Colonic mucosa (tissue), 4 donors: ENCODE results near the gene CASQ1. TPM values are rescaled to one million over a fixed set of nuclear protein-coding genes. Genes with fewer than 3 reads are reported as not detected.

Source experiments
- DNase-seq: peaks from one replicate; pipeline ENCODE4 v3.0.0-alpha.2; 2020
- H3K27ac ChIP-seq: fragments of 200-600 bp; one replicate; pipeline ENCODE4 v1.8.0; 2021
- H3K27me3 ChIP-seq: fragments of 200-600 bp; one replicate; pipeline ENCODE4 v1.8.0; 2021
- H3K36me3 ChIP-seq: fragments of 200-600 bp; one replicate; pipeline ENCODE4 v1.8.0; 2021
- H3K4me1 ChIP-seq: fragments of 200-600 bp; one replicate; pipeline ENCODE4 v1.8.0; 2021; ENCODE audit warnings: mild to moderate bottlenecking
- H3K4me3 ChIP-seq: fragments of 200-600 bp; one replicate; pipeline ENCODE4 v1.8.0; 2021
- H3K9ac ChIP-seq, 2 donors: one replicate each; pipeline ENCODE4 v1.7.0; 2013; ENCODE audit warnings: control low read depth in 2 of 2, low read depth in 2 of 2, low read length in 2 of 2
- H3K9me3 ChIP-seq: fragments of 200-600 bp; one replicate; pipeline ENCODE4 v1.8.0; 2021
- intact Hi-C: fragments of 100-400 bp; cut with DNase I; formaldehyde crosslinking; loops from one replicate; pipeline ENCODE4 v1.14.1; 2022
- total RNA-seq, 2 donors: library from RNA; stranded (reverse); fragmentation: NEBNext Ultra II Directional in 1 of 2; extraction: Animal tissue kit (Norgen Biotek cat#: 25700) in 1 of 2; gene quantifications; one replicate each; pipeline ENCODE4 v1.2.1, GENCODE V29; 2021
- TF ChIP-seq, protein P1 (sequence below): fragments of 200-600 bp; IDR thresholded peaks from one replicate; pipeline ENCODE4 v1.8.0; 2022; ENCODE audit warnings: antibody characterized with exemption, mild to moderate bottlenecking
- donor health status: healthy.
- donor health status: DM: no; HTN: no; CAD: no.
- donor health status: DM: no; HTN: no; CAD: no.

Gene CASQ1
- total RNA-seq, 2 donors from 2014 or later = not detected

DNA sequence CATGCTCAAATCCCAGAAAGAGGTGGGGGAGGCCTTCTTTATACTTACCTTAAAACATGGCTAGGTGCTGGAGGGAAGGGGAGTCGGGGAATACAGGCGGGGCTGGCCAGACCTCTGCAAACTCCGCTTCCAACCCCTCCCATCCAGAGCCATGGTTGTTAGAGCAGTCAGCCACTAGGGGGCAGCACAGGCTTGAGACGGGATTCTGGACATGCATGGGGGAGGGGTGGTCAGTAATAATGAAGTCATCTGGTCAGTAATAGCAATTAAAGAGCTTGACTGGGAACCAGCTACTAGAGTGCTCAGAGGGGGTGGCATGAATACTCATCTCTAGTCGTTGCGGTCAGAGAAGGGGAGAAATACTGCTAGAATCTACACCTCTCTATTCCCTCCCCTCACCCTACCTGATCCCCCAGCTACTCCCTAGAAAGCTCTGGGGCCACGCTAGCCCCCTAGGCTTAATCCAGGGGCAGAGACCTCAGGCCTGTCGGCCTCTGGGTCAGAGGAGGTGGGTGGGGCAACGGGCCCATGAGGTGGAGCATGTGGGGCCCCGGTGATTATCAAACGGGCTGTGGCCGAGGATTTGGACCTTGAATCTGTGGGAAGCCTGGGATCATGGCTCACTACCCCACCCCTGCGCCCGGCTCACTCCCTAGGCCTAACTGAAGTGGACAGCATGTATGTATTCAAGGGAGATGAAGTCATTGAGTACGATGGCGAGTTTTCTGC, 2.9 kb downstream of the CASQ1 start:
- peak overlapping the region in 1 of 2 donors; percentile 1 for H3K9ac ChIP-seq
- H3K9me3 ChIP-seq = no peaks in the 10 kb centered on the region
- intact Hi-C loops = loop anchor here (2.0 to 10.0 kb wide), 4 partner anchors 58 to 184 kb away; no protein-coding TSS in a partner anchor
- peak; percentile 90 for DNase-seq
- H3K4me1 ChIP-seq = no peaks in the 10 kb centered on the region
- H3K27ac ChIP-seq = no peak overlapping the region
- H3K27me3 ChIP-seq = no peaks in the 10 kb centered on the region
- TF ChIP-seq, protein P1, sequence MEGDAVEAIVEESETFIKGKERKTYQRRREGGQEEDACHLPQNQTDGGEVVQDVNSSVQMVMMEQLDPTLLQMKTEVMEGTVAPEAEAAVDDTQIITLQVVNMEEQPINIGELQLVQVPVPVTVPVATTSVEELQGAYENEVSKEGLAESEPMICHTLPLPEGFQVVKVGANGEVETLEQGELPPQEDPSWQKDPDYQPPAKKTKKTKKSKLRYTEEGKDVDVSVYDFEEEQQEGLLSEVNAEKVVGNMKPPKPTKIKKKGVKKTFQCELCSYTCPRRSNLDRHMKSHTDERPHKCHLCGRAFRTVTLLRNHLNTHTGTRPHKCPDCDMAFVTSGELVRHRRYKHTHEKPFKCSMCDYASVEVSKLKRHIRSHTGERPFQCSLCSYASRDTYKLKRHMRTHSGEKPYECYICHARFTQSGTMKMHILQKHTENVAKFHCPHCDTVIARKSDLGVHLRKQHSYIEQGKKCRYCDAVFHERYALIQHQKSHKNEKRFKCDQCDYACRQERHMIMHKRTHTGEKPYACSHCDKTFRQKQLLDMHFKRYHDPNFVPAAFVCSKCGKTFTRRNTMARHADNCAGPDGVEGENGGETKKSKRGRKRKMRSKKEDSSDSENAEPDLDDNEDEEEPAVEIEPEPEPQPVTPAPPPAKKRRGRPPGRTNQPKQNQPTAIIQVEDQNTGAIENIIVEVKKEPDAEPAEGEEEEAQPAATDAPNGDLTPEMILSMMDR = peak; percentile 88
- no peaks in the 10 kb centered on the region for H3K36me3 ChIP-seq
- no peak overlapping the region for H3K4me3 ChIP-seq

- intact Hi-C loops = loop anchor here (2.0 to 10.0 kb wide), 4 partner anchors 57 to 183 kb away; no protein-coding TSS in a partner anchor
- H3K9me3 ChIP-seq = no peaks in the 10 kb centered on the region
Measured at GRCh38 chr1:160193832-160194736, 3.7 kb downstream of the CASQ1 start.

DNA sequence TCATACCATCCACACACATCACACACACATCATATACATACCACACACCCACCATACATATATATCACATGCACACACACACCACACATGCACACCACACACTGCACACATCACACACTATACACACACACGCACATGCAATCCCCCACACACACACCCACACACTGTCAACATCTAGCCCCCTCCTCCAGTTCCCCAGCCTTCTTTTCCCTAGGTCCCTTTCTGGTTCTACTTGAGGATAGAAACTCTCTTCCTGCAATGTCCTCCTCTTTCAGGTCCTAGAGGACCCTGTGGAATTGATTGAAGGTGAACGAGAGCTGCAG, 4.3 kb downstream of the CASQ1 start:
- no peak for DNase-seq
- no peaks in the 10 kb centered on the region for H3K9me3 ChIP-seq
- no peak overlapping the region for H3K27ac ChIP-seq
- H3K27me3 ChIP-seq = no peaks in the 10 kb centered on the region
- no peaks in the 10 kb centered on the region for H3K36me3 ChIP-seq
- no peak overlapping the region for H3K4me3 ChIP-seq
- no peaks in the 10 kb centered on the region for H3K4me1 ChIP-seq
- intact Hi-C loops = loop anchor here (5.0 to 10.0 kb wide), 3 partner anchors 90 to 183 kb away; no protein-coding TSS in a partner anchor
- no peak overlapping the region for H3K9ac ChIP-seq
- TF ChIP-seq, protein P1 = no peak

More at GRCh38 chr1:160193832-160194736, 3.7 kb downstream of the CASQ1 start:
- H3K4me3 ChIP-seq = no peak overlapping the region
- TF ChIP-seq, protein P1 = no peak
- H3K27ac ChIP-seq = no peak overlapping the region
- no peak for DNase-seq
- no peaks in the 10 kb centered on the region for H3K36me3 ChIP-seq
- H3K27me3 ChIP-seq = no peaks in the 10 kb centered on the region
- no peaks in the 10 kb centered on the region for H3K4me1 ChIP-seq
- H3K9ac ChIP-seq = peak overlapping the region in 1 of 2 donors; percentile 1

DNA sequence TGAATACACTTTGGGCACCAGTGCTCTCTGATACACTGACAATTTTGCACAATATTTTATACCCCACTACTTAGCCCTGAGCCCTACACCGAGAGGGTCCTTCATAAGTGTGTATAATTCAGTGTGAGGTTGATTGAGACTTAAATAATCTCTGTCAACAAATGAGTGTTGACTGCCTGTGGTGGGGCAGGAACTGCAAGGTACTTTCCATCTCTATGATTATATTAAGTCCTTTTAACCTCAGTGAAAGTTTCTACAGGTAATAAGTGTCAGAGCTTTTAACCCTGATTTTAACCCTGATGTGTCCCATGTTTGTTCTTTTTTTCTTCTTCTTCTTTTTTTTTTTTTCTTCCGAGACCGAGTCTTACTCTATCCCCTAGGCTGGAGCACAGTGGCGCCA, 5.8 kb downstream of the CASQ1 start:
- intact Hi-C loops = loop anchor here (10.0 kb wide), 1 partner anchor 91 kb away; no protein-coding TSS in a partner anchor
- Histone ChIP-seq H3K9me3 (no peaks in the 10 kb centered on the region), H3K4me3 (no peak overlapping the region), H3K27ac (no peak overlapping the region), H3K4me1 (no peaks in the 10 kb centered on the region), H3K9ac (no peak overlapping the region), H3K36me3 (no peaks in the 10 kb centered on the region), H3K27me3 (no peaks in the 10 kb centered on the region)
- TF ChIP-seq, protein P1 = no peak
- no peak for DNase-seq

GRCh38 chr1:160197231-160197630, 6.9 kb downstream of the CASQ1 start:
- Histone ChIP-seq H3K4me1 (no peaks in the 10 kb centered on the region), H3K9ac (no peak overlapping the region), H3K27ac (no peak overlapping the region), H3K4me3 (no peak overlapping the region), H3K9me3 (no peaks in the 10 kb centered on the region), H3K36me3 (no peaks in the 10 kb centered on the region), H3K27me3 (no peaks in the 10 kb centered on the region)
- DNase-seq = no peak
- TF ChIP-seq, protein P1 = no peak
- intact Hi-C loops = loop anchor here (10.0 kb wide), 1 partner anchor 92 kb away; no protein-coding TSS in a partner anchor
